Stimulated activated naive CD4-positive, alpha-beta T cell (primary cell): Measurements from ENCODE around the gene CCR6.
"Not testable (repeated sequence)": the region's sequence is repeated elsewhere in the genome, so short reads cannot be mapped to it uniquely, and the experiment has no call there.

Source experiments
- DNase-seq, 6 experiments: peaks; one replicate each; lab custom pipeline; 2025; lab: John Stamatoyannopoulos, UW

CCR6 gene

DNA sequence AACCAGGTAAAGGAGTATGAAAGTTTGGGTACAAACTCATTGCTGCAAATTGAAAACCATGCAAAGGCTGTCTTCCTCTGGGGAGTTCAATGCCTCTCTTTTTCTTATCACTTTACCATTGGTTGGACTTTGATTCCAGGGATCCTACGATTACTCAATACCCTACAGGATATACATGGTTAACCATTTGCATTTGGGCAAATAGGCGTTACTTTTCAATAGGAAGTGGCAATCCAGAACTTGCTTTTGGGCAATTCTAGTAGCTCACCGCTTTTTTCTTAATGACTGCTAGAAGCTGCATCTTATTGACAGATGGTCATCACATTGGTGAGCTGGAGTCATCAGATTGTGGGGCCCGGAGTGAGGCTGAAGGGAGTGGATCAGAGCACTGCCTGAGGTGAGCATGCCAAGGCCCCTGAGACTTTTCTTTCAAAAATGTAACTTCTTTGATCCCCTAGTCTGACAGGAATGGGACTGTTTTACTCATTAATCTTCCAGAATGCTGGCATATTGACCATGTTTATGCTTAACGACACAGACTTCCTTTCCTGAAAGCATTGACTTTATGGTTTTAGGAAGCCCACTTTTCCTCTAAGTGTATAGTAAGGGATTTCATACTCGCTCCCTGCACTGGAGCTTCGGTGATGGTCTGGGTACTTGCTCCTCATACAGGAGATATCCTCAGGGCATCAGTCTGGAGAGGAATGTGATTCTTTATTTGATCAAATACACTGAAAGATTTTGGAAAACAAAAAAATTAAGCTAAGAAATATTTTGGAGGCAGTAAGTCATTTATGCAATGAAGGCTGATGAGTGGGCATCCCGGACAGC is at the start of gene CCR6:
Gene CCR6, plus strand, starts transcription at position 270 of the 831 bp plus-strand sequence. CDS start 13,039 bp downstream, outside the sequence.
- no peak for DNase-seq

DNA sequence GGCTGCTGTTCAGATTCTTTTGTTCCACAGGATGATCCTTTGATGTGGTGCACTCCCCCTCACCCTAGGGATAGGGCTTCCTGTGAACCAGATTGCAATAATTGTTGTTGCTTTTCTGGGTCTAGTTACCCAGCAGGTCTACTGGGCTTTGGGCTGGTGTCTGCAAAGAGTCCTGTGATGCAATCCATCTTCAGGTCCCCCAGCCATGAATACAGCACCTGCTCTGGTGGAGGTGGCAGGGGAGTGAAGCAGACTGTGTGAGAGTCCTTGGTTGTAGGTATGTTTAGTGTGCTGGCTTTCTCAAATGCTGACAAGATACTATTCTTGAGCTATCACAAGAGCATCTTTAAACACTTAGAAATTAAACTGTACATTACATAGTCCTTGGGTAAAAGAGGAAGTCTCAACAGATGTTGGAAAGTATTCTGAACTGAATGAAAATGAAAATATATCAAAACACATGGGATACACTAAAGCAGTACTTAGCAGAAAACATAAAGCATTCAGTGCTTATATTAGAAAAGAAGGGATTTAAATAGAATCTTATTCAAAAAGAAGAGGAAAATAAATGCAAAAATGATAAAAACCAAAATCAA is 49.1 kb upstream of the CCR6 start:
- DNase-seq: no peak

DNA sequence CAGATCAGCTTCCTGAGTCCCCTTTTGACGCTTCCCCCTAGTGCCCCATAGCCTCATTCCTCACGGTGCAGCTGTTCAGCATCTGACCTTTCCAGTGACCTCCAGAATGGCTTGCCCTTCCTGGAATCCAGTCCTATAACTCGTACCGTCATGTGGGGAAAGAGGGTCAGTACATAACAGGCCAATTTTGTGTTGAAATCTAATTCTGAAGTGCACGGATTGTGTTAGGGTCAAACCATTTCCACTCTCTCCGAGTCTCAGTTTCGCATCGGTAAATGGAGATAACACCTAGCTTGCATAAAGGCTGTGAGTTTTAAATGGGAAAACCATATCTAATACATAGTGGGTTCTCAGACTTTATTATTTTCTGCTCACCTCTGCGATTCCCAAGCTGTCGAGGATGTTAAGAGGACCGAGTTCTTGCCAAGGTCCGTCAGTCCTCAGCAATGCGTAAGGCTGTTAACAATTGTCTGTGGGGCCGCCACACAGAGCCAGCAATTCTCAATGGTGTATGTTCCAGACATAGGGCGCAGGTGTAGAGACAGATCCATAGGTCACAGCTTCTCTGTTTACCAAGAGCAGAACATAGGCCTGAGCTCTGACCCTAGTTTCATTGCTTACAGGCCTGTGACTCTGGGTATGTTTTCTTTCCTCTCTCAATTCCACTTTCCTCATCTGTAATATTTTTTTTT is 45.5 kb upstream of the CCR6 start:
- DNase-seq: no peak

DNA sequence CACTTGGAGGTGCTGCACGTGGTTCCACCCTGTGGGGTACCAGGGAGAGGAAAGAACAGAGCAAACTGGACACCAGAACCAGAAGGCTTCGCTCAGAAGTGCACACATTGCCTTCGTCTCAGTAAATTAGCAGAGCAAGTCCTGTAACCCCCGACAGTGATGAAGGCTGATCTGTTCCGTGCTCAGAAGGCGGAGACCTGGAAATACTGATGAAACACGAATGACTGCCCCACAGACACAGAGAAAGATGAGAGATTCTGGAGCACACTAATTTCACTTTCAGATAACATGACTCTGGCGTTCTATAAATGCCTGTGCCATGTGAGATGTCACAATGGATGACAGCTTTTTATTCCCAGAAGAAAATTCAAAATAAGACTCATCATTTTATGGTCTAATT is 44.2 kb upstream of the CCR6 start:
- no peak for DNase-seq

- DNase-seq: no peak
These were observed 43.0 kb upstream of the CCR6 start for GRCh38 chr6:167079853-167080297.

GRCh38 chr6:167087857-167088354 is 35.0 kb upstream of the CCR6 start:
- DNase-seq: no peak

DNA sequence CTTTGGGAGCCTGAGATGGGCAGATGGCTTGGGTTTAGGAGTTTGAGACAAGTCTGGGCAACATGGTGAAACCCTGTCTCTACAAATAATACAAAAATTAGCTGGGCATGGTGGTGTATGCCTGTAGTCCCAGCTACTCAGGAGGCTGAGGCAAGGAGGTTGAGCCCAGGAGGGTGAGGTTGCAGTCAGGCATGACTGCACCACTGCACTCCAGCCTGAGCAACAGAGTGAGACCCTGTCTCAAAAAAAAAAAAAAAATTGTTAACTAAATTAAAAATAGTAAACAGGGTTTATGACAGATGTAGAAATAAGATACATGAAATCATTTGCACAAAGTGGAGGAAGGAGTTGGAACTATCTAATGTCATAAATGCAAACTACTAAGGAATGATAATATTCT is 34.2 kb upstream of the CCR6 start:
- DNase-seq: not testable (repeated sequence)

DNA sequence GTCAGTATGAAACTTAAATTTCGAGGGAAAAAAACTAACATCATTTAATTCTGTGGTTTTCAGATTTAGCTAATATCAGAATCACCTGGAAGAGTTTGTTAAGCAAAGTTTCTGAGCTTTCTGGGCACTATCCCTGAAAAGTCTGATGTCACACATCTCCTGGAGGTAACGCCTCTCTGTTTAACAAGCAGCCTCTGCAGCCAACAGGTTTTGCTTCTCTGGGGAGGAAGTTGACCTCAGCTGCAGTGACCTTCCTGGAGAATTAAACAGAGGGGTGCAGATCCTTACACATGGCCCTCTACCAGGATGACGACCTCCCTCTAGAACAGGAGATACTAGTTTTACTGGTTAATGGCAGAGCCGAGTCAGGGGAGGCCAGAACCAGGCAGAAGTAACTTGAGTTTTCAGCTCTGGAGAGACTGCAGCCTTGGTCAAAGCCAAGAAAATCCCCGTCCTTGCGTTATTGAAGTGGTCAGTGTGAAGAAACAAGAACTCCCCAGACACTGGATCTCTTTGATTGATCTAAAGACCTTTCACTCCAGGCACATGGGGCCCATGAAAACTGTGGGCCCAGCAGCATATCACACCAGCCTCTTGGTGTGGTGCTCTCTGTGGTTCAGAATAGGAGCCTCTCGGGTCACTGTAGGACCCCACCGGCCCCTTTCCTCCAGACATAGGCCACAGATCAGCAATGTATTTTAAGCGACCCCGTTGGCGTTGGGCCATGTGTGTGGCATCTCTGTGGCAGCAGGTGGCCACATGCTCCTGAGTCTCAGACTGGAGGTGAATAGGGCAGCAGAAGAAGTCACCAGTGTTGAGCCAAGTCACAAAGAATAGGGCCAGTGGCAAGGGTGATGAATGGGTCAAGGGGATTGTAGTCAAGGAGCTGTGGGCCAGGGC is 33.4 kb upstream of the CCR6 start:
- DNase-seq: no peak

GRCh38 chr6:167090171-167090570 is 32.7 kb upstream of the CCR6 start:
- no peak for DNase-seq

DNA sequence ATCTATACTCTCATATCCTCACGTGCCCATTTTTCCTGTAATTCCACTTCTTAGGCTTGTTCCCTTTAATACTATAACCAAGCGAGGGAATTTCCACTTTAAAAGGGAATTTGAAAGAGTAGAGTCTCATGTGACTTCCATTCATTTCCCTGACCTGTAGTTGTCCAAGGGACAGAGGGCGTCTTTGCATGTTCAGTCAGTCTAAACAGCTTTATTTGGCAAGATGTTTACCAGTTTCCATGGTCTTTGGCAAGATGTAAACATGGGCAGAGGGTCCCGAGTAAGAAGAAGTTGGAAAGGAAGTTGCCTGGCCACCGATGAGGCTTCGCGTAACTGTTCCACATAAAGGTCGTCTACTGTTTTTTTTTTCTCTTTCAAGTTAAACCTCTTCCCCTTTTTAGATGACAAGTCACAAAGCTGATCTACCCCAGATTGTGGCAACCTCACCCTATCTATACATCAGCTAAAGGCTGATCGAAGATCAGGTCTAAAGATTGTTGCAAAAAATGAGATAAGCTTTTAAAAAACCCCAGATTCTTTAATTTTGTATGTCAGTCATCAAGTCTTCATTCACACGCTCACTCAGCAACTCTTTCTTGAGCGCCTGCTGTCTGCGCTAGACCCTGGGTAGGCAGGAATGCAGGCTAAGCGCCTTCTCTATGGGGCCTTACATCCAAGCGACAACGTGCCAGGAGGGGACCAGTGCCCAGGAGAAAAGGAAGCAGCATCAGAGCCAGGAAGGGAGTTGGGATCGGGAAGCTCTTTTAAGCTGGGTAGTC is 31.7 kb upstream of the CCR6 start:
- DNase-seq: peak in 1 of 6 experiments; percentile 16

- no peak for DNase-seq
These were observed 31.1 kb upstream of the CCR6 start for GRCh38 chr6:167091805-167092107.

GRCh38 chr6:167092672-167093339 is 30.1 kb upstream of the CCR6 start:
- no peak for DNase-seq

GRCh38 chr6:167093406-167093921 is 29.4 kb upstream of the CCR6 start:
- no peak for DNase-seq

DNA sequence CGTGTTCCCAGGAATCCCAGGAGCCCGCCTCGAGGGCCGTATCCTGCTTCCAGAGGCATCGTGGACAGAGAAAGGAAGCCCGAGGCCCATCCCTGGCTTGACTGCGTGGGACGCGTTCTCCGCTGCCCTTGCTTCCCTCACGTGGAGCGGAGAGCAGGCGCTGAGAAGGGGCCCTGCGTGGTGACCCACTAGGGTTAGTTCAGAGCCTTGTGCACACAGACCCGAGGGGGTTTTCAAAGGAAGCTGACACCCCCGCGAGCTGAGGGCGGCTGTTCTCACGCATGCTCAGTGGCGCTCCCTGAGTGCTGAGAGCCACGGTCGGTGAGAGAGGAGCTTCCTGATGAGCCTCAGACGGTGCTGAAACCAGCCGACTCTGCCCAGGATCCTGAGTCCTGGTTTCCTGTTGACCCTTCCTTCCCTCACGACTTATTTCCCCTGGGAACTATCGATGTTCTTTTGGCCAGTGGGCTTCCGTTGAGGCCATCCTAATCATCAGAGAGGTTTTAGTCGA is 28.9 kb upstream of the CCR6 start:
- DNase-seq: peak in 4 of 6 experiments; percentile 9 to 28 (median 14)

- no peak for DNase-seq
These were observed 28.5 kb upstream of the CCR6 start for GRCh38 chr6:167094436-167094819.

DNA sequence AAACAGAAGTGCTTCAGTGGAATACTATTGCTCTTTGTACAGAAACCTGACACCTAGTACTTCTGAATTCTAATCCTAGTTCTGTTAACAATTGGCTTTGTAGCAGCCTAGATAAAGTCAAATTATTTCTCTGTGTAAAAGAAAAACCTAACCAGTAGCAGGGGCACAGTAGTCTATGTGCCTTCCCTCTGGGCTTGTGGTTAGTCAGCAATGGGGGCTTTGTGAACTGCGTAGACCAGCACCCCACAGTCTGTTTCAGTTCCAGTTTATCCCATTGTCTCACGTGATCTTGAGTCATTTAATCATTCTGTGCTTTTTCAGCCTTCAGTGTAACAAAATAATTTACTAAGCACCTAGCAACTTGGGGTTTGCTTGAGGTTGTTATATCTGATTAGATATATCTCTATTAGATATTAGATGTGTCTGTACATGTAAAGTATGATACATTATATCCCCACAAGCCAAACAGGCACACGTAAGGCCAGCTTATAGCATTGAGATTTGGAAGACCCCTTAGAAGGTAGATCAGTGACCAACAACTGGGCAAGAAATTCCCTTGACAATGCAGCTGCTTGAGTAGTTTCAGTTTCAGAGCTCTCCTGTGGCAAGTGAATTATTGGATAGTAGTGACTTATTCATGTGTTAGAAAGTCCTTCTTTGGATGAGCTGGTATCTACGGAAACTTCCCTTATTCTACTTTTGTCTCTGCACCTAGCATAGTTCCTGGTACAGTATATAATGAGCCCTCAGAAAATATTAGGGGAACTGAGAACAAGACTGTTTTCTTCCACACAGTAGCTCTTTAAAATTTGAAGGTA is 27.9 kb upstream of the CCR6 start:
- no peak for DNase-seq

- no peak for DNase-seq
These were observed 27.0 kb upstream of the CCR6 start for GRCh38 chr6:167095888-167096287.

DNA sequence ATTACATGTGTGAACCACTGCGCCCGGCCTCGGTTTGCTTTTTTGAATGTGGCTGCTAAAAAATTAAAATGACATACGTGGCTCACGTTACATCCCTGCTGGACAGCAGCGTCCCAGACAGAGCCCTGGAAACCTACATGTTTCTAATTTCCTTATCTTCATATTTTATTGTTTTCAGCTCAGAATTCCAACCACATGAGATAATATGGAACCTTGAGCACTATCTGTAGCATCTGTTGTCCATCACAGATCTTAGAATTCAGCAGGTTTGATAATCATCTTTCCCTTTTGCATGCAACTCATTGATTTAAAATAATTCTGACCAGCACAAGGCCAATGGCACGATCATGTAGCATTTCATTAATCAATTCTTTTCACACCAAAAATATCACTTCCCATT is 25.9 kb upstream of the CCR6 start:
- DNase-seq: no peak

- DNase-seq: no peak
These were observed 25.1 kb upstream of the CCR6 start for GRCh38 chr6:167097770-167098169.
